ENCODE measurements around the gene NKX1-1. TPM values are rescaled to one million over a fixed set of nuclear protein-coding genes. Genes with fewer than 3 reads are reported as not detected.

Gene NKX1-1
- total and polyA plus RNA-seq, 2 donors (not counting 1 experiment from before 2014, with no cell fraction given): not detected

GRCh38 chr4:1413687-1414479 lies 7.6 kb upstream of the NKX1-1 start:
- Histone ChIP-seq H3K79me2 (ENCODE audit: control insufficient read depth, insufficient read depth, low read length) (no peaks in the 10 kb centered on the region), H3K27me3 (ENCODE audit: control insufficient read depth, insufficient read depth, low read length) (peaks cover 6% of the 10 kb centered on the region), H3K9ac (ENCODE audit: insufficient read depth, low read length) (no peak overlapping the region), H3K4me2 (ENCODE audit: extremely low read depth, insufficient read depth, low read length) (no peak overlapping the region), H3K36me3 (ENCODE audit: control insufficient read depth, insufficient read depth, low read length) (no peaks in the 10 kb centered on the region), H3K27ac (ENCODE audit: insufficient read depth, low read length) (no peak overlapping the region), H3K9me3 (ENCODE audit: control insufficient read depth, insufficient read depth, low read depth, low read length) (no peaks in the 10 kb centered on the region), H3K4me1 (ENCODE audit: control insufficient read depth, extremely low read depth, insufficient read depth, low read length) (no peaks in the 10 kb centered on the region), H2AFZ (ENCODE audit: low read length) (no peak overlapping the region), H3K4me3 (replicated peaks in 1 of 4; ENCODE audit: control extremely low read depth in 1 of 4, insufficient read depth in 1 of 4, low read depth in 3 of 4, low read length in 4 of 4) (no peak overlapping the region), H4K20me1 (ENCODE audit: control insufficient read depth, extremely low read depth, insufficient read depth, low read length) (no peaks in the 10 kb centered on the region)
- TF ChIP-seq, protein P1, sequence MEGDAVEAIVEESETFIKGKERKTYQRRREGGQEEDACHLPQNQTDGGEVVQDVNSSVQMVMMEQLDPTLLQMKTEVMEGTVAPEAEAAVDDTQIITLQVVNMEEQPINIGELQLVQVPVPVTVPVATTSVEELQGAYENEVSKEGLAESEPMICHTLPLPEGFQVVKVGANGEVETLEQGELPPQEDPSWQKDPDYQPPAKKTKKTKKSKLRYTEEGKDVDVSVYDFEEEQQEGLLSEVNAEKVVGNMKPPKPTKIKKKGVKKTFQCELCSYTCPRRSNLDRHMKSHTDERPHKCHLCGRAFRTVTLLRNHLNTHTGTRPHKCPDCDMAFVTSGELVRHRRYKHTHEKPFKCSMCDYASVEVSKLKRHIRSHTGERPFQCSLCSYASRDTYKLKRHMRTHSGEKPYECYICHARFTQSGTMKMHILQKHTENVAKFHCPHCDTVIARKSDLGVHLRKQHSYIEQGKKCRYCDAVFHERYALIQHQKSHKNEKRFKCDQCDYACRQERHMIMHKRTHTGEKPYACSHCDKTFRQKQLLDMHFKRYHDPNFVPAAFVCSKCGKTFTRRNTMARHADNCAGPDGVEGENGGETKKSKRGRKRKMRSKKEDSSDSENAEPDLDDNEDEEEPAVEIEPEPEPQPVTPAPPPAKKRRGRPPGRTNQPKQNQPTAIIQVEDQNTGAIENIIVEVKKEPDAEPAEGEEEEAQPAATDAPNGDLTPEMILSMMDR (conservative IDR thresholded peaks at IDR 0.05 in 1 of 2, IDR thresholded peaks at IDR 0.05 in 1 of 2; ENCODE audit: low read depth in 1 of 2, low read length in 2 of 2): no peak
- no peak for TF ChIP-seq EZH2 (IDR thresholded peaks at IDR 0.05; ENCODE audit: low read length, missing control alignments)
- no peak for DNase-seq (ENCODE audit: low read depth in 2 of 2)

DNA sequence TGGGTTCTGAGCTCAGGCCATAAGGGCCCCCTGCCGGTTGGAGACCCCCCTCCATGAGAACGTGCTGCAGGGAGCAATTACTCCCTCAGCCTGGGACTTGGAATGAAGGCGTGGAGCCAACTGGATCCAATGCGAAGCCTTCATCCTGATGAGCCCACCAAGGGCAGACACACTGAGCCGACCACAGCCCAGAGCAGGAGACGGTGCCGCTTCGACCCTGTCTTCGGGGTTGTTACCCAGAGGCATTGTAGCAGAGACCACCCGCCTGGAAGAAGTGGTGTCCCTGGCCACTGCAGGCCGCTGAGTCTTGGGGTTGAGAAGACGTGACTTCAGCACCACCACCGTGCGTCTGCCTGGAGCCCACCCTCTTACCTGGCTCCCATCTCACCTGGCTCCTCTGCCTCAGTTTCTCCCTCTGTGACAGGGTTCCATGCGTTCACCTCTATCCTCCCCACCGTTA lies 7.0 kb upstream of the NKX1-1 start:
- Histone ChIP-seq H4K20me1 (ENCODE audit: control insufficient read depth, extremely low read depth, insufficient read depth, low read length) (no peaks in the 10 kb centered on the region), H3K27me3 (ENCODE audit: control insufficient read depth, insufficient read depth, low read length) (peaks cover 11% of the 10 kb centered on the region)

More for the DNA sequence above, 7.0 kb upstream of the NKX1-1 start:
- Histone ChIP-seq H3K9me3 (ENCODE audit: control insufficient read depth, insufficient read depth, low read depth, low read length) (no peaks in the 10 kb centered on the region), H2AFZ (ENCODE audit: low read length) (no peak overlapping the region), H3K79me2 (ENCODE audit: control insufficient read depth, insufficient read depth, low read length) (no peaks in the 10 kb centered on the region), H3K4me1 (ENCODE audit: control insufficient read depth, extremely low read depth, insufficient read depth, low read length) (no peaks in the 10 kb centered on the region), H3K4me3 (replicated peaks in 1 of 4; ENCODE audit: control extremely low read depth in 1 of 4, insufficient read depth in 1 of 4, low read depth in 3 of 4, low read length in 4 of 4) (no peak overlapping the region), H3K36me3 (ENCODE audit: control insufficient read depth, insufficient read depth, low read length) (no peaks in the 10 kb centered on the region), H3K9ac (ENCODE audit: insufficient read depth, low read length) (no peak overlapping the region), H3K27ac (ENCODE audit: insufficient read depth, low read length) (no peak overlapping the region), H3K4me2 (ENCODE audit: extremely low read depth, insufficient read depth, low read length) (no peak overlapping the region)
- TF ChIP-seq, protein P1 (conservative IDR thresholded peaks at IDR 0.05 in 1 of 2, IDR thresholded peaks at IDR 0.05 in 1 of 2; ENCODE audit: low read depth in 1 of 2, low read length in 2 of 2): no peak
- TF ChIP-seq EZH2 (IDR thresholded peaks at IDR 0.05; ENCODE audit: low read length, missing control alignments): no peak
- DNase-seq (ENCODE audit: low read depth in 2 of 2): no peak
